ENCODE measurements around the gene LRRC2.

The LRRC2 gene

DNA sequence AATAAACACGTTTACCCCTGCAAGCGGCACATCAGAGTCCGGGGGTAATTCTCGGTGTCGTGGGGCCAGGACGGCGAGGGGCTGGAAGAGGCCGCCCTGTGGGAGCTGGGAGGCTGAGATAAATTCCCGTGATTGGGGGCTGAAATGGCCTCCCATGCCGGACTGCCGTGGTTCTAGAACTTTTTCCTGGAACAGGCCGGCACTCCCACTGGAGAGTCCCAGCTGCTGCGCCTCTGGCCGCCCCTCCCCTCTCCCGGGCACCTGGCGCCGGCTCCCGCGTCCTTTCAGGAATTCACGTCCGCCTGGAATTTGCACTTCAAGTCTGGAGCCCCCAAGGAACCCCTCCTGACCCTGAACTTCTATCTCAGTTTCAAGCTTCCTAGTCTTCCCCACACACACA is 10.8 kb upstream of the LRRC2 start:
- ChIA-PET POLR2A (no interaction called here), CTCF (no interaction called here)
- no peak for DNase-seq (ENCODE audit: extremely low spot score)
- TF ChIP-seq, protein P1, sequence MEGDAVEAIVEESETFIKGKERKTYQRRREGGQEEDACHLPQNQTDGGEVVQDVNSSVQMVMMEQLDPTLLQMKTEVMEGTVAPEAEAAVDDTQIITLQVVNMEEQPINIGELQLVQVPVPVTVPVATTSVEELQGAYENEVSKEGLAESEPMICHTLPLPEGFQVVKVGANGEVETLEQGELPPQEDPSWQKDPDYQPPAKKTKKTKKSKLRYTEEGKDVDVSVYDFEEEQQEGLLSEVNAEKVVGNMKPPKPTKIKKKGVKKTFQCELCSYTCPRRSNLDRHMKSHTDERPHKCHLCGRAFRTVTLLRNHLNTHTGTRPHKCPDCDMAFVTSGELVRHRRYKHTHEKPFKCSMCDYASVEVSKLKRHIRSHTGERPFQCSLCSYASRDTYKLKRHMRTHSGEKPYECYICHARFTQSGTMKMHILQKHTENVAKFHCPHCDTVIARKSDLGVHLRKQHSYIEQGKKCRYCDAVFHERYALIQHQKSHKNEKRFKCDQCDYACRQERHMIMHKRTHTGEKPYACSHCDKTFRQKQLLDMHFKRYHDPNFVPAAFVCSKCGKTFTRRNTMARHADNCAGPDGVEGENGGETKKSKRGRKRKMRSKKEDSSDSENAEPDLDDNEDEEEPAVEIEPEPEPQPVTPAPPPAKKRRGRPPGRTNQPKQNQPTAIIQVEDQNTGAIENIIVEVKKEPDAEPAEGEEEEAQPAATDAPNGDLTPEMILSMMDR (IDR thresholded peaks at IDR 0.05; ENCODE audit: control extremely low read depth, extremely low read depth, low read depth, missing control alignments): no peak

DNA sequence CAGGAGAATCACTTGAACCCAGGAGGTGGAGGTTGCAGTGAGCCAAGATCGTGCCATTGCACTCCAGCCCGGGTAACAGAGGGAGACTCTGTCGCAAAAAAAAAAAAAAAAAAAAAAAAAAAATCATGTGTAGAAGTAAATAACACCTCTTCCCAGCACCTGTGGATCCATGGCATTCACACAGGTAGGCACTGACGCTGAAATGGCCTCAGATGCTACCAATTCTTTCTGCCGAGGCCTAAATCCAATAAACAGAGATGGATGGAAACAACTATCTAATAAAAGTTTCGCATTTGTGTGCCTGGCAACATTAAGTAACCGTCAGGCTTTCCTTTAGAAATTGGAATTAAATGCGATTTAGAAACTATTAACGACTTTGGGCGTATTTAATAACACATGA is 10.3 kb upstream of the LRRC2 start:
- ChIA-PET CTCF (interaction anchor here (1.1 kb wide), 1 partner anchor 15 kb away, joined by 3 read pairs; no protein-coding TSS in a partner anchor), POLR2A (no interaction called here)
- no peak for DNase-seq (ENCODE audit: extremely low spot score)
- TF ChIP-seq, protein P1 (IDR thresholded peaks at IDR 0.05; ENCODE audit: control extremely low read depth, extremely low read depth, low read depth, missing control alignments): no peak

- ChIA-PET POLR2A (no interaction called here), CTCF (interaction anchor here (1.1 to 1.7 kb wide), 3 partner anchors 14 to 87 kb away, joined by 3 to 6 read pairs (median 5); no protein-coding TSS in a partner anchor)
- TF ChIP-seq, protein P1 (IDR thresholded peaks at IDR 0.05; ENCODE audit: control extremely low read depth, extremely low read depth, low read depth, missing control alignments): no peak
- DNase-seq (ENCODE audit: extremely low spot score): no peak
These were observed 9.6 kb upstream of the LRRC2 start for GRCh38 chr3:46575577-46576222.

GRCh38 chr3:46574881-46575576 is 8.9 kb upstream of the LRRC2 start:
- no peak for DNase-seq (ENCODE audit: extremely low spot score)
- CTCF ChIA-PET: interaction anchor here (1.1 to 1.7 kb wide), 3 partner anchors 13 to 86 kb away, joined by 3 to 6 read pairs (median 5); no protein-coding TSS in a partner anchor
- TF ChIP-seq, protein P1 (IDR thresholded peaks at IDR 0.05; ENCODE audit: control extremely low read depth, extremely low read depth, low read depth, missing control alignments): no peak
- POLR2A ChIA-PET: no interaction called here

DNA sequence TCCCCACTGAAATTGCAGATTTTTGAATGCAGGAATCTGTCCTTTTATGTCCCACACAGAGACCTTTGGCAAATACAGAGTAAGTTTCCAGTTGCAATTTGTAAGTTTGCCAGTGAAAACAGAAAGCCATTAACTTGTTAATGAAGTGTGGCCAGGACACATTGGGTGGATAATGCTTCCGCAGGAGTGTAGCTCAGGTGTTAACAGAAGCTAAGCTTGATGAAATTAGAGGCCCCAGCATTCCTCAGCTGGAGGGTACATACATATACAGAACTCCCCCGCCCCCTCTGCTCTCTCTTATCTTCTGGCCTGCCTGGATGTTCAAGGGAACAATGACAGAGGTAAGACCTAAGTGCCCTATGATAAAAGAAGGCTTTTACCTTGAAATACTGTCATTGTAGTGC is 8.1 kb upstream of the LRRC2 start:
- ChIA-PET POLR2A (no interaction called here), CTCF (interaction anchor here (1.2 to 1.7 kb wide), 3 partner anchors 10 to 85 kb away, joined by 3 to 6 read pairs (median 4); no protein-coding TSS in a partner anchor)
- no peak for DNase-seq (ENCODE audit: extremely low spot score)
- TF ChIP-seq, protein P1 (IDR thresholded peaks at IDR 0.05; ENCODE audit: control extremely low read depth, extremely low read depth, low read depth, missing control alignments): no peak

DNA sequence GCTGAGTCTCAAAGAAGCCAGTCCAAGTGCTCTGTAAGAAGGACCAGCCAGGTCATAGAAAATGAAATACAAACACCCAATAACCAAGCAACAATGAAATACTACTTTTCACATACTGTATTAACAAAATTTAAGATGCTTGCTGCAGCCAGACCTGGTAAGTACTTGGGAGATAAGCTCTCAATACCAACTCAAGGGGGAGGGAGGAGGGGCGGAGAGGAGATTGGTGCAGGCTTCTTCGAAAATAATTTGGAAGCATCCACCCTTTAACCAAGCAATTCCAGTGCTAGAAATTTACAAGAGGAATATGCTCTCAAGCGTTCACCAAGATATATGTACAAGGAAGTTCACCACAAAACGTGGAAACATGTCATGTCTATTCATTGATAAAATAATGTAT is 7.6 kb upstream of the LRRC2 start:
- no peak for DNase-seq (ENCODE audit: extremely low spot score)
- TF ChIP-seq, protein P1 (IDR thresholded peaks at IDR 0.05; ENCODE audit: control extremely low read depth, extremely low read depth, low read depth, missing control alignments): no peak
- ChIA-PET CTCF (interaction anchor here (1.2 to 1.5 kb wide), 2 partner anchors 11 to 16 kb away, joined by 3 to 4 read pairs; no protein-coding TSS in a partner anchor), POLR2A (no interaction called here)

All from GM10248 (cell line).